ENCODE results near the gene ZNF135.

Gene ZNF135

DNA sequence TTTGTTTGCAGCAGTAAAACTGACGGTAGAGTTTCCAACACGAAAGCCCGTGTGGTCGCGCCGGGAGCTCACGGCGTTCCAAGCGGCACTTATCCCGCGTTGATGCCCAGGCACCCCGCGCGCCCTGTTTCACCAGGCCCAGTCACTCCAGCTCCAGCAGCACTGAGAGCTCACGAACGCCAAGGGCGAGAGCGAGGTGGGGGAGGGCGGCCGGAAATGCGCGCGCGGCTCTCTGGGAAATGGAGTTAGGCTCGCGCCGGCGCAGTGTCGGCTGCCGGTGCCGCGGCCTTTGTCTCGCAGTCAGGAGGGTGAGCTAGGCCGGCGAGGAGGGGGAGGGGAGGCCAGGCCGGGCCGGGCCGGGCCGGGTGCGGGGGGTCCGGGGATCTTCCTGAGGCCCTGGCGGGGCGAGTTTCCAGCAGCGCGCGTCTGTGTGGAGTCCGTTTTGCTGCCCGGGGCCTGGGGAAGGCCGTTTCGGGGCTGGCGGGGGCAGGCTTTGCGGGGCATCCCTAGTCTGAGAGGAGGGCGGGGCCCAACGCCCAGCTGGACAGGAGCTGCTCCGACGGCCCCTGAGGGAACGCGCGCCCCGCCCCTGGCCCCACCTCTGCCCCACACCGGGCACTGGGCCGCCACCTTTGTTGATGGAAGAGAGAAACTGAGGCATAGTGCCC, at the start of gene ZNF135:
ZNF135 (plus strand) TSS at position 280 of the 668 bp plus-strand sequence. CDS start 721 bp downstream, outside the sequence.
- peaks cover 20% of the 10 kb centered on the region for H3K9me3 Mint-ChIP-seq

GRCh38 chr19:58009301-58009665, 49.8 kb upstream of the ZNF135 start:
- ATAC-seq (no peak), DNase-seq (ENCODE audit: low spot score in 2 of 2) (no peak)
- peaks cover 9% of the 10 kb centered on the region for H3K36me3 Mint-ChIP-seq
- peak overlapping the region; percentile 54 for H3K4me3 Mint-ChIP-seq
- peaks cover 32% of the 10 kb centered on the region for H3K9me3 Mint-ChIP-seq
- H3K4me1 Mint-ChIP-seq, result peaks cover 6% of the 10 kb centered on the region
- H3K27ac Mint-ChIP-seq, result no peak overlapping the region

More for the DNA sequence above, at the start of gene ZNF135:
- no peak for DNase-seq (ENCODE audit: low spot score in 2 of 2)
- Mint-ChIP-seq H3K4me1 (peaks cover 11% of the 10 kb centered on the region), H3K36me3 (no peaks in the 10 kb centered on the region), H3K4me3 (peak within 1 kb of the TSS; percentile 30), H3K27ac (no peak within 1 kb of the TSS)
- ATAC-seq, result peak; percentile 62

DNA sequence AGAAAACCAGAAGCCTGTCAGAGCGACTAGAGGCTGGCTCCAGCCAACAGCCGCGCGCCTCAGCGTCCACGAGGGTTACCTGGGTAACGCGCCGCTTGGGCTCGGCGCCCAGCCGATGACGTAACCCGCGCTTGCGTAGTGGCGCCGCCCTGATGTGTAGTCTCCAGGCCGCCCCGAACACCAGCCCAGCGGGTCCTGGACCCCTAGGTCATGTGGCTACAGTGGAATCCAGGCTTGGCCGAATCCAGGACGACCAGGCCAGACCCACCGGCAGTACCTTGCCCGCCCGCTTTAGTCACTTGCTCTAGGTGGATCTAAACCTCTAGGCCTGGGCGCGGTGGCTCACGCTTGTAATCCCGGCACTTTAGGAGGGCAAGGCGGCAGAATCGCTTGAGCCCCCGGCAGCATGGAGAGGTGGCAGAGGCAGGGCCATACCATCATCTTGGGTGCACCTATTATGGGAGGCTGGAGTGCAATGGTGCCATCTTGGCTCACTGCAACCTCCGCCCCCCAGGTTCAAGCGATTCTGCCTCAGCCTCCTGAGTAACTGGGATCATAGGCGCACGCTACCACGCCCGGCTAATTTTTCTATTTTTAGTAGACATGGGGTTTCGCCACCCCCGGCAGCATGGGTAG, 49.3 kb upstream of the ZNF135 start:
- peak; percentile 24 to 49 for DNase-seq (ENCODE audit: low spot score in 2 of 2)
- Mint-ChIP-seq H3K9me3 (peaks cover 27% of the 10 kb centered on the region), H3K4me3 (peak overlapping the region; percentile 54), H3K36me3 (peaks cover 4% of the 10 kb centered on the region), H3K4me1 (peaks cover 1% of the 10 kb centered on the region), H3K27ac (no peak overlapping the region)
- peak; percentile 84 for ATAC-seq

DNA sequence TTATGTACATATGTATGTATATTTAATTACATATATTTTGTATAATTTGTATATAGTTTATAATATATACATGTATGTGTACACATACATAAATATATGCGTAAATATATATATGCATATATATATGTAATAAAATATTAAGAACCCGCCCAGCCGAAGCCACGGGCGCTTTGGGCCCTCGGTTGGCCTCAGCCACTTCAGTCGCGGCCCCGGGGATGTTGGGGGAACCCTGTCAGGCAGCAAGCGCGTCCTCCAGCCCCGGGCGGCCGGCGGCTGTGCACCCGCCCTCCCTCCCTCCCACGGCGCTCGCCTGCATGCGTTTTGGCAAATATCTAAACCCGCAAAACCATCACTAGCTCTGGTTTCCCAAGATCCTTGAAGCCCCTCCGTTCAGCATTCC, 48.6 kb upstream of the ZNF135 start:
- Mint-ChIP-seq H3K4me1 (no peaks in the 10 kb centered on the region), H3K9me3 (peaks cover 26% of the 10 kb centered on the region), H3K4me3 (peak overlapping the region; percentile 54), H3K27ac (no peak overlapping the region), H3K36me3 (no peaks in the 10 kb centered on the region)
- ATAC-seq, result no peak
- no peak for DNase-seq (ENCODE audit: low spot score in 2 of 2)

DNA sequence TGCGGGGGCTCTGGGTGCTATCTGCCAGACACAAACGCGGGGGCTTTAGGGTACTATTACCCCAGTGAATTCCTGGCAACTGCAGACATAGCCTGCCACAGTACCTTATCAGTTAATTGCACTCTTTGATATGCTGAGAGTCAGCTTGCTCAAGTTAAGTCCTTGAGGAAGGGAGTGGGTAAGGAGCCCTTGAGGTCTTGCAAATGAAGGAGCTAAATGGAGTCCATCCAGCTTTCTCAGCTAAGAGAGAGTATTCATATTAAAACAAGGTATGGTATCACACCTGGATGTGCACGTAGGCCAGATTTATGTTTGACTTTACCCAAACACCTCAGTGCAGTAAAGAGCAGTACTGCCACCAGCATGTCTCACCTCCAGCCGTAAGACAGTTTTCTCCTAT, 44.9 kb upstream of the ZNF135 start:
- H3K27ac Mint-ChIP-seq, result no peak overlapping the region
- H3K4me1 Mint-ChIP-seq, result no peaks in the 10 kb centered on the region
- no peak overlapping the region for H3K4me3 Mint-ChIP-seq
- no peak for ATAC-seq
- no peak for DNase-seq (ENCODE audit: low spot score in 2 of 2)
- H3K9me3 Mint-ChIP-seq, result peaks cover 16% of the 10 kb centered on the region
- no peaks in the 10 kb centered on the region for H3K36me3 Mint-ChIP-seq

- ATAC-seq (no peak), DNase-seq (ENCODE audit: low spot score in 2 of 2) (no peak)
- Mint-ChIP-seq H3K4me1 (no peaks in the 10 kb centered on the region), H3K9me3 (peaks cover 11% of the 10 kb centered on the region), H3K4me3 (no peak overlapping the region), H3K36me3 (no peaks in the 10 kb centered on the region), H3K27ac (no peak overlapping the region)
Measured at GRCh38 chr19:58020129-58020528, 39.0 kb upstream of the ZNF135 start.

- H3K4me1 Mint-ChIP-seq, result no peaks in the 10 kb centered on the region
- DNase-seq (ENCODE audit: low spot score in 2 of 2), result no peak
- H3K36me3 Mint-ChIP-seq, result no peaks in the 10 kb centered on the region
Measured at GRCh38 chr19:58021541-58022282, 37.4 kb upstream of the ZNF135 start.

GRCh38 chr19:58022283-58022660, 36.8 kb upstream of the ZNF135 start:
- H3K9me3 Mint-ChIP-seq, result peaks cover 10% of the 10 kb centered on the region
- H3K27ac Mint-ChIP-seq, result no peak overlapping the region
- no peaks in the 10 kb centered on the region for H3K36me3 Mint-ChIP-seq
- no peak overlapping the region for H3K4me3 Mint-ChIP-seq
- no peak for ATAC-seq
- no peak for DNase-seq (ENCODE audit: low spot score in 2 of 2)
- no peaks in the 10 kb centered on the region for H3K4me1 Mint-ChIP-seq

More at GRCh38 chr19:58021541-58022282, 37.4 kb upstream of the ZNF135 start:
- no peak overlapping the region for H3K27ac Mint-ChIP-seq
- peaks cover 10% of the 10 kb centered on the region for H3K9me3 Mint-ChIP-seq
- peak; percentile 71 for ATAC-seq
- H3K4me3 Mint-ChIP-seq, result no peak overlapping the region

GRCh38 chr19:58024661-58025060, 34.4 kb upstream of the ZNF135 start:
- H3K9me3 Mint-ChIP-seq, result peaks cover 16% of the 10 kb centered on the region
- no peaks in the 10 kb centered on the region for H3K36me3 Mint-ChIP-seq
- no peaks in the 10 kb centered on the region for H3K4me1 Mint-ChIP-seq
- DNase-seq (ENCODE audit: low spot score in 2 of 2) (no peak), ATAC-seq (no peak)
- no peak overlapping the region for H3K27ac Mint-ChIP-seq
- no peak overlapping the region for H3K4me3 Mint-ChIP-seq

DNA sequence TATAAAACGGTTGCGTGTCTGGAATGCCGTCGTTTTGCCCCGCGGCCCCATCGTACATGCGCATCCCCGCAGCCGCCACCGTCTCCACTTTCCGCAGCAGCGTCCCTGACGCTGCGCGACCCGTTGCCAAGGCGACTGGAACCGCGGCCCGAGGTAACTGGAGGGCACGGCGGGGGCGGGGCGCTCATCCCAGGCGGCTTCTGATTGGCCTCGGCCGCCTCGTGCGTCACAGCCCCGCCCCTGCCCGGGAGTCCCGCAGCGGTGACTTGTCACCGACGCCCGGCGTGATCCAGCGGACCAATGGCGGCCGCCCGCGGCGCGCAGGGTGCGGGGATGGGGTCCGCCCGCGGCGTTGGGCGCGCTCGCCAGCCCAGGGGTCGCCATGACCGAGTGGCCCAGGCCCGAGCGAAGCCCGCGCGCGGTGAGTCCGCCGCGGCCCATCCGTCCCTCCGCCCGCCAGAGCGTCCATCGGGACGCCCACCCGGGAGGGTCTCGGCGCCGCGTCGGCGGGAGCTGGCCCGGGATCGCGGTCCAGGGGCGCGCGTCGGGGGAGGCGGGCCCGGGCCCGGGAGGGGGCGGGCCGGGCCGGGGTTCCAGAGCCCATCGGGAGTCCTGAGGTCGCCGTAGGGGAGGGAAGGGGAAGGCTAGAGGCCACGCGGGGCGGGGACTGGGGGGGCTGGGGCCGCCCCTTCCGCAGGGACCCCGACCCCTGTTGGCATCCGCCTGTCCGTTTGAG, 25.2 kb upstream of the ZNF135 start, which contains the start of gene ZSCAN1:
ZSCAN1 (plus strand) TSS at position 285 of the 736 bp plus-strand sequence. CDS start 3,812 bp downstream, outside the sequence.
- Mint-ChIP-seq H3K4me1 (peaks cover 6% of the 10 kb centered on the region), H3K9me3 (peaks cover 20% of the 10 kb centered on the region), H3K27ac (no peak within 1 kb of the TSS), H3K36me3 (no peaks in the 10 kb centered on the region), H3K4me3 (no peak within 1 kb of the TSS)
- ATAC-seq (peak; percentile 21), DNase-seq (ENCODE audit: low spot score in 2 of 2) (no peak)

DNA sequence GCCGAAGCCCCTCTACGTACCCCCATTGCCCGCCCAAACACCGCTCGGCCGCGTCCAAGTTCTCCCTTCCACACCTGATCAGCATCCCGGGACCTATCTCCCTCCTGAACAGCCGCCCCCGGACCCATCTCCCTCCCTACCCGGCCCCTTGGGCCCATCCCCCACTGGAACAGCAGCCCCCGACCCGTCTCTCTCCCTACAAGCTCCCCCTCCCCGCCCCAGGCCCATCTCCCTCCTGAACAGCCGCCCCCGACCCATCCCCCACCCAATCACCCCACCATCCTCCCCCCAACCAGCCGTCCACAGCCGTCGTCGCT, 24.6 kb upstream of the ZNF135 start:
- DNase-seq (ENCODE audit: low spot score in 2 of 2) (no peak), ATAC-seq (no peak)
- no peaks in the 10 kb centered on the region for H3K36me3 Mint-ChIP-seq
- peaks cover 6% of the 10 kb centered on the region for H3K4me1 Mint-ChIP-seq
- H3K4me3 Mint-ChIP-seq, result no peak overlapping the region
- peaks cover 18% of the 10 kb centered on the region for H3K9me3 Mint-ChIP-seq
- no peak overlapping the region for H3K27ac Mint-ChIP-seq

DNA sequence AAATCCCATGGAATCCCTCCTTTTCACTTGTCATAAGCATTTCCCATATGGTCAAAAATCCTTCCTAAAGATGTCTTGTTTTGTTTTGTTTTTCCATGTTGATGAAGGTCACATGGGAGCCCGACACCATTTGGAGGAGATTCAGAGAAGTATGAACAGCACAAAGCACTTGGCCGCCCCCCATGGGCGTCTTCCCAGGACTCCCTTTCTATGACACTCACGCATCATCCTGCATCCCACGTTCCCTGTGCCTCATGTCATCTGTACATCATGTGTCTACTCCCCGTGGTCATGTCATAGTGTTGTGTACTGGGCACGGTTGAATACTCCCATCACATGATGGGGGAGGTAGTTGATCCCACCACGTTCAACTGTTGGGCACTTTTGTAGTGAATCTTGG, 23.2 kb upstream of the ZNF135 start:
- no peaks in the 10 kb centered on the region for H3K36me3 Mint-ChIP-seq
- DNase-seq (ENCODE audit: low spot score in 2 of 2) (no peak), ATAC-seq (no peak)
- no peak overlapping the region for H3K27ac Mint-ChIP-seq
- H3K9me3 Mint-ChIP-seq, result peaks cover 21% of the 10 kb centered on the region
- peaks cover 6% of the 10 kb centered on the region for H3K4me1 Mint-ChIP-seq
- H3K4me3 Mint-ChIP-seq, result no peak overlapping the region

DNA sequence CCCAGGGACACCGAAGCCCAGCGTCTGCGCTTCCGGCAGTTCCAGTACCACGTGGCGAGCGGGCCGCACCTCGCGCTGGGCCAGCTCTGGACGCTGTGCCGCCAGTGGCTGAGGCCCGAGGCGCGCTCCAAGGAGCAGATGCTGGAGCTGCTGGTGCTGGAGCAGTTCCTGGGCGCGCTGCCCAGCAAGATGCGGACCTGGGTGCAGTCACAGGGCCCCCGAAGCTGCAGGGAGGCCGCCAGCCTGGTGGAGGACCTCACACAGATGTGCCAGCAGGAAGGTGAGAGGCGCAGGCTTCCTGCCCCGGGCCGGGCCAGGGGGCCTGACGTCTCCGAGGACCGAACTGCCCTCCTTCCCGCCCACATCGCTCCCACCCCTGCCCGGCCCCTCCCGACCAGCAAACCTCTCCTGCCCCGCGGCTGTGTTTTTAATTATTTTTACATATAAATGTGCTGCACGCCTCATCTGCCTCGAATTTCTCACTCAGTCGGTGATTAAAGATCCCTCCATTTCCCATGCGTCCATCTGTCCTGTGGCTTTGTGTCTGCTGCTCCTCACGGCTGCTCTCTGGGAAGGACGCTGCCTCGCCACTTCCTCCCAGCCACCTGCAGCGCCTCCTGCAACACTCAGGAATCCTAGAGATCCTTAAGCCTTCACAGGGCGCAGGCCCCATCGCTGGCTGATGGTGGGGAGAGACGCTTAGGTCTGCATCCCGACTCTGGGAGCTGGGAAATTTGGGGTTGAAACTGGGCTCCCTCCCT, 21.0 kb upstream of the ZNF135 start:
- peaks cover 21% of the 10 kb centered on the region for H3K9me3 Mint-ChIP-seq
- peaks cover 6% of the 10 kb centered on the region for H3K4me1 Mint-ChIP-seq
- no peak overlapping the region for H3K27ac Mint-ChIP-seq
- no peak overlapping the region for H3K4me3 Mint-ChIP-seq
- ATAC-seq (no peak), DNase-seq (ENCODE audit: low spot score in 2 of 2) (no peak)
- H3K36me3 Mint-ChIP-seq, result no peaks in the 10 kb centered on the region

GRCh38 chr19:58038688-58039204, 20.3 kb upstream of the ZNF135 start:
- H3K36me3 Mint-ChIP-seq, result no peaks in the 10 kb centered on the region
- DNase-seq (ENCODE audit: low spot score in 2 of 2) (no peak), ATAC-seq (no peak)
- no peak overlapping the region for H3K4me3 Mint-ChIP-seq
- H3K9me3 Mint-ChIP-seq, result peaks cover 21% of the 10 kb centered on the region
- no peak overlapping the region for H3K27ac Mint-ChIP-seq
- peaks cover 6% of the 10 kb centered on the region for H3K4me1 Mint-ChIP-seq
